A549 (cell line): Measurements from ENCODE around the gene EMILIN1. TPM values are rescaled to one million over a fixed set of nuclear protein-coding genes. Genes with fewer than 3 reads are reported as not detected.

Experiments
- ATAC-seq, 2 experiments: fragments of 200-7000 bp in 1 of 2; fragments of >200 bp in 1 of 2; cut with Nextera tagmentation in 1 of 2; cut with Tn5 transposase in 1 of 2; 3 replicates each; pipeline versions ENCODE4 v1.8.0 to v1.9.1; 2018 to 2020; ENCODE audit warnings: mild to moderate bottlenecking in 1 of 2, moderate library complexity in 1 of 2
- CTCF ChIA-PET: fragments of 300-600 bp; sonication (Branson Sonifier 250); formaldehyde crosslinking; extraction: SDS; loops from one replicate; lab custom pipeline; 2021; ENCODE audit warnings: antibody characterized with exemption, inconsistent platforms; lab: Yijun Ruan, JAX
- POLR2A ChIA-PET: fragments of 350-600 bp; formaldehyde crosslinking; extraction: SDS; loops from one replicate; lab custom pipeline; 2021; ENCODE audit warnings: antibody characterized with exemption, inconsistent platforms; lab: Yijun Ruan, JAX
- DNase-seq, 2 experiments: peaks; one replicate each; pipeline versions ENCODE4 v3.0.0 to v3.0.0-alpha.2; 2011 to 2016; ENCODE audit warnings: low read depth in 1 of 2, low spot score in 1 of 2
- FAIRE-seq: peaks from 2 replicates; lab custom pipeline; 2011; peaks lifted over from hg19 to GRCh38; lab: Jason Lieb, UNC
- H3K27ac ChIP-seq, 2 experiments: fragments of >200 bp; sonication (Bioruptor Twin); formaldehyde crosslinking; 3 replicates each; pipeline ENCODE4 v1.5.1; 2016 to 2017
- H3K4me1 ChIP-seq: fragments of >200 bp; sonication (Bioruptor Twin); formaldehyde crosslinking; 3 replicates; pipeline ENCODE4 v1.6.1; 2016
- H3K4me2 ChIP-seq: fragments of >200 bp; sonication (Bioruptor Twin); formaldehyde crosslinking; 3 replicates; pipeline ENCODE4 v1.6.1; 2016
- H3K4me3 ChIP-seq: fragments of >200 bp; sonication (Bioruptor Twin); formaldehyde crosslinking; 3 replicates; pipeline ENCODE4 v1.5.1; 2016
- H3K9me3 ChIP-seq: fragments of >200 bp; sonication (Bioruptor Twin); formaldehyde crosslinking; 3 replicates; pipeline ENCODE4 v1.6.1; 2016
- CBX8 ChIP-seq: fragments of 200-600 bp; sonication (generic); IDR thresholded peaks from 2 replicates; pipeline ENCODE4 v1.6.1; 2016
- CEBPB ChIP-seq, 2 experiments: fragments of >200 bp in 1 of 2; sonication (Bioruptor Twin) in 1 of 2; formaldehyde crosslinking in 1 of 2; IDR thresholded peaks; 2 replicates each; pipeline ENCODE4 v1.6.1; 2012 to 2016
- EHF ChIP-seq: fragments of 250-450 bp; sonication (Bioruptor Pico); IDR thresholded peaks from 2 replicates; pipeline ENCODE4 v1.5.0; 2020; ENCODE audit warnings: mild to moderate bottlenecking
- FOSB ChIP-seq: fragments of 250-450 bp; sonication (Bioruptor Pico); IDR thresholded peaks from 2 replicates; pipeline ENCODE4 v1.5.0; 2020; ENCODE audit warnings: mild to moderate bottlenecking, moderate library complexity
- FOSL2 ChIP-seq, 2 experiments: fragments of 450-650 bp in 1 of 2; fragments of >200 bp in 1 of 2; sonication (Bioruptor Twin) in 1 of 2; formaldehyde crosslinking; IDR thresholded peaks; 2 replicates each; pipeline versions ENCODE4 v1.5.0 to v1.6.1; 2016 to 2020; ENCODE audit warnings: mild to moderate bottlenecking in 1 of 2, moderate library complexity in 1 of 2
- HDAC2 ChIP-seq: fragments of 200-600 bp; sonication (generic); IDR thresholded peaks from 2 replicates; pipeline ENCODE4 v1.6.1; 2016
- HEYL ChIP-seq: fragments of 250-450 bp; sonication (Bioruptor Pico); IDR thresholded peaks from 2 replicates; pipeline ENCODE4 v1.8.0; 2021; ENCODE audit warnings: mild to moderate bottlenecking, moderate library complexity
- HOXB13 ChIP-seq: fragments of 250-450 bp; sonication (Bioruptor Pico); IDR thresholded peaks from 2 replicates; pipeline ENCODE4 v1.5.0; 2020; ENCODE audit warnings: low read depth, mild to moderate bottlenecking, moderate library complexity
- HOXB5 ChIP-seq: fragments of 250-450 bp; sonication (Bioruptor Pico); IDR thresholded peaks from 2 replicates; pipeline ENCODE4 v1.5.0; 2020; ENCODE audit warnings: mild to moderate bottlenecking, moderate library complexity
- MAFK ChIP-seq: fragments of 450-650 bp; IDR thresholded peaks from 2 replicates; pipeline ENCODE4 v1.6.1; 2014; ENCODE audit not compliant: partially characterized antibody
- MAZ ChIP-seq: fragments of 150-350 bp; IDR thresholded peaks from 2 replicates; pipeline ENCODE4 v1.6.1; 2014; ENCODE audit warnings: antibody characterized with exemption, low read depth, low read length, borderline replicate concordance
- POLR2AphosphoS2 ChIP-seq: conservative IDR thresholded peaks from 2 replicates; pipeline ENCODE4 v1.6.1; 2012; ENCODE audit warnings: low read length, improper control_type of control experiment, inconsistent platforms
- RAD21 ChIP-seq, 2 experiments: fragments of >200 bp in 1 of 2; sonication (Bioruptor Twin) in 1 of 2; formaldehyde crosslinking in 1 of 2; IDR thresholded peaks in 1 of 2; conservative IDR thresholded peaks in 1 of 2; 2 replicates in 1 of 2; 3 replicates in 1 of 2; pipeline ENCODE4 v1.6.1; 2012 to 2018; ENCODE audit warnings: inconsistent platforms in 1 of 2
- RCOR1 ChIP-seq: fragments of 150-350 bp; IDR thresholded peaks from 2 replicates; pipeline ENCODE4 v1.6.1; 2014; ENCODE audit warnings: antibody characterized with exemption, low read length, low read depth
- SMC3 ChIP-seq: fragments of >200 bp; sonication (Bioruptor Twin); formaldehyde crosslinking; IDR thresholded peaks from 3 replicates; pipeline ENCODE4 v1.6.1; 2018; ENCODE audit warnings: inconsistent platforms
- ZFP36 ChIP-seq: fragments of 450-650 bp; IDR thresholded peaks from 2 replicates; pipeline ENCODE4 v1.6.1; 2014; ENCODE audit warnings: borderline replicate concordance; ENCODE audit not compliant: partially characterized antibody
- ZNF302 ChIP-seq: fragments of 250-450 bp; sonication (Bioruptor Pico); IDR thresholded peaks from 2 replicates; pipeline ENCODE4 v1.9.0; 2021; ENCODE audit warnings: inconsistent platforms, mild to moderate bottlenecking, moderate library complexity
- WGBS: methylation state at CpG from one replicate; pipeline ENCODE4 v1.1.6; 2017; ENCODE audit errors: missing lambda C conversion rate; 5-methylcytosine and 5-hydroxymethylcytosine counted together
- polyA plus RNA-seq, 4 experiments: library from polyadenylated mRNA; depleted of rRNA in 3 of 4; stranded (reverse); fragments of >200 nt; fragmentation: RNase III in 1 of 4; extraction: RNeasy Plus Mini Kit Qiagen cat#74134 plus additional on column Dnase treatment in 1 of 4; gene quantifications; 2 replicates in 3 of 4; 3 replicates in 1 of 4; pipeline ENCODE4 v1.2.3, GENCODE V29; 2011 to 2017
- TF ChIP-seq, protein P1 (sequence below): fragments of >200 bp; sonication (Bioruptor Twin); formaldehyde crosslinking; IDR thresholded peaks from 3 replicates; pipeline ENCODE4 v1.6.1; 2016
- TF ChIP-seq, protein P2 (sequence below): fragments of 250-450 bp; sonication (Bioruptor Pico); IDR thresholded peaks from 2 replicates; pipeline ENCODE4 v1.5.0; 2021; ENCODE audit warnings: mild to moderate bottlenecking, moderate library complexity, borderline replicate concordance
- TF ChIP-seq, protein P3 (sequence below): IDR thresholded peaks from 2 replicates; pipeline ENCODE4 v1.6.1; 2012
- TF ChIP-seq, protein P4 (sequence below): fragments of 250-450 bp; sonication (Bioruptor Pico); IDR thresholded peaks from 2 replicates; pipeline ENCODE4 v1.5.0; 2020; ENCODE audit warnings: low read depth, mild to moderate bottlenecking, moderate library complexity

Gene EMILIN1
- polyA plus RNA-seq, 2 of the 4 experiments (the other 2 are of a cell fraction): 0.13 to 0.49 TPM

DNA sequence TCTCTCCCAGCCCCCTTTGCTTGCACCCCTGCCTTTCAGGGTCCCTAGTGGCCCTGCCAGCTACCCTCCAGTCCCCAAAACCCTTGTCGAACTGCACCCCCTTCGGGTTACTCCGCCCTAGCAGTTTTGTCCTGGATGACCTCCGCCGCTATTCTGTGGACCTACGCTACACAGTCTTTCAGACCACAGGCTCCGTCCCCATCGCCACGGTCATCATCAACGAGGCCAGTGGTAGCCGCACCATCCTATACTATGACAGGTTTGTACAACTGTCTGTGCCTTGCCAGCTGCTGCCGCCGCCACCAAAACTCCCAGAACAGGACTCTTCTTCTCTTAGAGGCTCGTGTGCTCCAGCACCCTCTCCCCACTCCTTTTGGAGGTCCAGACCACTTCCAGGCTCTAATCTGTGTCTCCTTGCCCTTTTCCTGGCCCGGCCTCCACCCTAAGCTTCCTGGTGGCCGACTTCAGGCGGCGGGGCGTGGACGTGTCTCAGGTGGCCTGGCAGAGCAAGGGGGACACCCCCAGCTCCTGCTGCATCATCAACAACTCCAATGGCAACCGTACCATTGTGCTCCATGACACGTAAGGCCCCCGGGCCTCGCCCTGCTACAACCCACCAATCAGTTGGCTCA lies 16.1 kb downstream of the EMILIN1 start:
- peaks cover 20% of the 10 kb centered on the region for H3K4me1 ChIP-seq
- H3K27ac ChIP-seq: peak overlapping the region in 1 of 2 experiments; percentile 8; a peak in 1 of 6 replicates
- CTCF ChIA-PET: interaction anchor here (0.7 to 12.0 kb wide), 13 partner anchors 8 to 207 kb away, joined by 3 to 197 read pairs (median 4); partner anchors contain the start of genes AGBL5, EMILIN1, KHK and PRR30
- WGBS: 93% methylated on average over 24 of the region's 24 CpGs
- DNase-seq (no peak), ATAC-seq (no peak), FAIRE-seq (no peak)
- H3K4me3 ChIP-seq: no peak overlapping the region
- H3K9me3 ChIP-seq: no peaks in the 10 kb centered on the region
- H3K4me2 ChIP-seq: no peak overlapping the region
- POLR2A ChIA-PET: no interaction called here
- TF ChIP-seq EHF (CRISPR knock-in tag) (no peak), HEYL (CRISPR knock-in tag) (no peak), ZNF302 (CRISPR knock-in tag) (no peak), POLR2AphosphoS2 (no peak), RAD21 (conservative IDR thresholded peaks at IDR 0.05 in 1 of 2, IDR thresholded peaks at IDR 0.05 in 1 of 2) (no peak), HOXB13 (CRISPR knock-in tag) (no peak), HOXB5 (CRISPR knock-in tag) (no peak), ZFP36 (no peak)

DNA sequence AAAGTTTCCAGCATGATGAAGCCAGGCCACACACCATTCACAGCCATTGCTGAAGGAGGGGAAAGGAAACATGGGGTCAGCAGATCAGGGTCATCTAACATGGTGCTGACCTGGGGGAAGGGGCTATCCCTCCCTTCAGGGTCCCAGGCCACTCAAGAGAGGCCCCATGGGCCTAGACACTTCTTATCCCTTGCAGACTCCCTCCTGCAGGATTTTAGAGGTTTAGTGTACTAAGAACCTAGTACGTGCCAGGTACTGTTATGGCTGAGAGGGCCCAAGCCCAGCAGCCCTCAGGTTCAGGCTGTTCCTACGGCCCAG lies 17.0 kb downstream of the EMILIN1 start:
- Histone ChIP-seq H3K4me1 (peaks cover 20% of the 10 kb centered on the region), H3K4me3 (no peak overlapping the region), H3K27ac (no peak overlapping the region), H3K9me3 (no peaks in the 10 kb centered on the region), H3K4me2 (no peak overlapping the region; the same call in 2 of the 3 replicates)
- ChIA-PET CTCF (interaction anchor here (0.8 to 12.0 kb wide), 7 partner anchors 10 to 228 kb away, joined by 3 to 197 read pairs (median 36); partner anchors contain the start of genes EMILIN1, KHK and TRIM54), POLR2A (interaction anchor here (2.1 kb wide), 1 partner anchor 44 kb away, joined by 5 read pairs; the partner anchor contains the start of gene AGBL5)
- WGBS: 92% methylated on average over 2 of the region's 2 CpGs
- no peak for TF ChIP-seq POLR2AphosphoS2
- no peak for TF ChIP-seq HDAC2
- TF ChIP-seq MAZ: no peak
- TF ChIP-seq SMC3: no peak
- no peak for TF ChIP-seq RCOR1
- TF ChIP-seq ZNF302 (CRISPR knock-in tag): no peak
- TF ChIP-seq CBX8: no peak
- TF ChIP-seq FOSB (CRISPR knock-in tag): no peak
- no peak for TF ChIP-seq HOXB5 (CRISPR knock-in tag)
- TF ChIP-seq, protein P1, sequence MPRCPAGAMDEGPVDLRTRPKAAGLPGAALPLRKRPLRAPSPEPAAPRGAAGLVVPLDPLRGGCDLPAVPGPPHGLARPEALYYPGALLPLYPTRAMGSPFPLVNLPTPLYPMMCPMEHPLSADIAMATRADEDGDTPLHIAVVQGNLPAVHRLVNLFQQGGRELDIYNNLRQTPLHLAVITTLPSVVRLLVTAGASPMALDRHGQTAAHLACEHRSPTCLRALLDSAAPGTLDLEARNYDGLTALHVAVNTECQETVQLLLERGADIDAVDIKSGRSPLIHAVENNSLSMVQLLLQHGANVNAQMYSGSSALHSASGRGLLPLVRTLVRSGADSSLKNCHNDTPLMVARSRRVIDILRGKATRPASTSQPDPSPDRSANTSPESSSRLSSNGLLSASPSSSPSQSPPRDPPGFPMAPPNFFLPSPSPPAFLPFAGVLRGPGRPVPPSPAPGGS: no peak
- TF ChIP-seq MAFK: no peak
- TF ChIP-seq RAD21 (conservative IDR thresholded peaks at IDR 0.05 in 1 of 2, IDR thresholded peaks at IDR 0.05 in 1 of 2): no peak
- ATAC-seq (no peak), FAIRE-seq (no peak), DNase-seq (no peak)

DNA sequence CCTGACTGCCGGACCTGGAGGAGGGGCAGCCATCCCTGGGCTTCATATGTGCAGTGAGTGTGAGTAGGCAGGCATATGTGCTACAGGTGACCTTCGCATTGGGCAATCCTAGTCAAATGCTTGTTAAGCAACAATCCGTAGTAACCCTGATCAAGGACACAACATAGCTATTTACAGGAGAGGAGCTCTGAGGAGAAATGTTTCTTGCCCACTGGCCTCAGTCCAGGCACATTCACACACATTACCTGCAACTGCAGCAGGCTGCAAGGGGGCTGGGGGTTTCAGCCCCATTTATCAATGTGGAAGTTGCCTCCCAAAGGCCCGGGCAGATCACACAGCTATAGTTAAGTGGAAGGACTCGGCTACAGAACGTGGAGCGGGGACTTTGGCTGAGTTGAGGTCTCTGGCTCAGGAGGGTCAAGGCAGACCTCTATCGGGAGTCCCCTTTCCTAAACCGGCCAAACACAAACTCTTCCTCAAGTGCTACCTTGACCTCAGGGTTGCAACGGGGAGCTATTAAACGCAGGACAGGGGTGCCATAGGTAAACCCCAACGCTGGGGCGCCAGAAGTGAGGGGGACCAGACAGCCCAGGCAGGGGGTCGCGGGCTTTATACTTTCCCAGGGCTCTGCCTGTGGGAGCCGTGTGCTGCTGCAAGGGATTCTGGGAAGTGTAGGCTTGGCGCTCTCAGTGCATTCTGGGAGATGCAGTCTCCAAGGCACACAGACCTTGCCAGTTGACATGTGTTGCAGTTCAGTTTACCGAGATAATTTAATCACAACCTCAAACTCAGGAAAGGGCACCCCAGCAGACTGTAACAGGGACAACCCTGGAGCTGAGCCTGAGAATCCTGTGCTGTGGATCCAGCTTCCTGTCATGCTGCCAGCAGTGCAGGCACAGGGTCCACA lies 17.6 kb downstream of the EMILIN1 start:
- H3K4me1 ChIP-seq: peaks cover 20% of the 10 kb centered on the region
- no peak overlapping the region for H3K4me3 ChIP-seq
- H3K9me3 ChIP-seq: no peaks in the 10 kb centered on the region
- DNase-seq (peak; percentile 56 to 80), FAIRE-seq (no peak), ATAC-seq (peak; percentile 67 to 85)
- no peak for TF ChIP-seq FOSL2 (IDR thresholded peaks at IDR 0.05)
- TF ChIP-seq FOSL2 (CRISPR knock-in tag; IDR thresholded peaks at IDR 0.05): no peak
- TF ChIP-seq CEBPB (IDR thresholded peaks at IDR 0.05): peak in 1 of 2 experiments; percentile 68; a peak in 2 of 4 replicates
- TF ChIP-seq, protein P2, sequence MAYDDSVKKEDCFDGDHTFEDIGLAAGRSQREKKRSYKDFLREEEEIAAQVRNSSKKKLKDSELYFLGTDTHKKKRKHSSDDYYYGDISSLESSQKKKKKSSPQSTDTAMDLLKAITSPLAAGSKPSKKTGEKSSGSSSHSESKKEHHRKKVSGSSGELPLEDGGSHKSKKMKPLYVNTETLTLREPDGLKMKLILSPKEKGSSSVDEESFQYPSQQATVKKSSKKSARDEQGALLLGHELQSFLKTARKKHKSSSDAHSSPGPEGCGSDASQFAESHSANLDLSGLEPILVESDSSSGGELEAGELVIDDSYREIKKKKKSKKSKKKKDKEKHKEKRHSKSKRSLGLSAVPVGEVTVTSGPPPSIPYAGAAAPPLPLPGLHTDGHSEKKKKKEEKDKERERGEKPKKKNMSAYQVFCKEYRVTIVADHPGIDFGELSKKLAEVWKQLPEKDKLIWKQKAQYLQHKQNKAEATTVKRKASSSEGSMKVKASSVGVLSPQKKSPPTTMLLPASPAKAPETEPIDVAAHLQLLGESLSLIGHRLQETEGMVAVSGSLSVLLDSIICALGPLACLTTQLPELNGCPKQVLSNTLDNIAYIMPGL: no peak
- TF ChIP-seq, protein P3, sequence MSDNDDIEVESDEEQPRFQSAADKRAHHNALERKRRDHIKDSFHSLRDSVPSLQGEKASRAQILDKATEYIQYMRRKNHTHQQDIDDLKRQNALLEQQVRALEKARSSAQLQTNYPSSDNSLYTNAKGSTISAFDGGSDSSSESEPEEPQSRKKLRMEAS: 0 out of 2 replicates have a peak, but pooled peaks have one; percentile 13
- TF ChIP-seq, protein P4, sequence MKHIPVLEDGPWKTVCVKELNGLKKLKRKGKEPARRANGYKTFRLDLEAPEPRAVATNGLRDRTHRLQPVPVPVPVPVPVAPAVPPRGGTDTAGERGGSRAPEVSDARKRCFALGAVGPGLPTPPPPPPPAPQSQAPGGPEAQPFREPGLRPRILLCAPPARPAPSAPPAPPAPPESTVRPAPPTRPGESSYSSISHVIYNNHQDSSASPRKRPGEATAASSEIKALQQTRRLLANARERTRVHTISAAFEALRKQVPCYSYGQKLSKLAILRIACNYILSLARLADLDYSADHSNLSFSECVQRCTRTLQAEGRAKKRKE: no peak
- H3K27ac ChIP-seq: peak overlapping the region; percentile 46 to 71; a peak in 5 of 6 replicates
- CTCF ChIA-PET: interaction anchor here (0.8 to 12.0 kb wide), 12 partner anchors 11 to 228 kb away, joined by 3 to 197 read pairs (median 7); partner anchors contain the start of genes ABHD1, ATRAID, EMILIN1 and KHK
- POLR2A ChIA-PET: interaction anchor here (2.1 kb wide), 1 partner anchor 45 kb away, joined by 5 read pairs; the partner anchor contains the start of gene AGBL5
- 39% methylated on average over 18 of the region's 18 CpGs for WGBS
- H3K4me2 ChIP-seq: peak overlapping the region; percentile 71
